ENCODE data around the gene FAM13C.

FAM13C gene

DNA sequence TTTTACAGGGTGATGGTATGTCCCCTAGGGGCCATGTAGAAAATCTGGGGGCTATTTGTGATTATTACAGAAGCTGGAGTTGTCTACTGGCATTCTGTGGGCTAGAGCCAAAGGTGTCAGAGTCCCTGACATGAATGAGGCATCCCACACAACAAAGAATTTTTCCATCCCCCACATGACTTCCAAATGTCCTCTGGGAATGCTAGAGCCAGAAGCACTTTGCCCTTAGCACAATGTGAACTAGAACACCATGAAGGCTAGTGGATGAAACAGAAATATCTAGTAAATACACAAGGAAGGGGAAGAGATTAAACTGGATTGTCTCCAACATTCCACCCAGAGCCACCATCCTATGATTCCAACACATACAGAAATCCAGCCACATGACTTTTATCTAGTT is 46.9 kb downstream of the FAM13C start:
- no peak for DNase-seq (ENCODE audit: low read depth in 2 of 2)

DNA sequence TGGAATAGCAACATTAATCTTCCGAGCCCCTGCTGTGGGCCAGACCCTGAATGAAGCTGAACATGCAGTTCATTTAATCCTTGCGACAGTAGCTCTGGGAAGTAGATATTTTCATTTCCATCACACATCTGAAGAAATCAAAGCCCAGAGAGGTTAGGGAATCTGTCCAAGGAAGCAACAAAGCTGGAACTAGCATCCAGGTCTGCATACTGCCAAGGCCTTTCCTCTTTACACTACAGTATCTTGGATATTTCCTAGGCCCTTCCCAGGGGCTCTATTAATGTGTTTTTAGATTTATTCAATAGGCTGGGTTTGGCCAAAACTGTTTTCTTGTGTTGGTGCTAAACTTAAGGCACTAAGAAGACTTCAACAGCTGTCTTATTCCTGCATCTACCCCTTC is 48.1 kb downstream of the FAM13C start:
- DNase-seq (ENCODE audit: low read depth in 2 of 2), result no peak

DNA sequence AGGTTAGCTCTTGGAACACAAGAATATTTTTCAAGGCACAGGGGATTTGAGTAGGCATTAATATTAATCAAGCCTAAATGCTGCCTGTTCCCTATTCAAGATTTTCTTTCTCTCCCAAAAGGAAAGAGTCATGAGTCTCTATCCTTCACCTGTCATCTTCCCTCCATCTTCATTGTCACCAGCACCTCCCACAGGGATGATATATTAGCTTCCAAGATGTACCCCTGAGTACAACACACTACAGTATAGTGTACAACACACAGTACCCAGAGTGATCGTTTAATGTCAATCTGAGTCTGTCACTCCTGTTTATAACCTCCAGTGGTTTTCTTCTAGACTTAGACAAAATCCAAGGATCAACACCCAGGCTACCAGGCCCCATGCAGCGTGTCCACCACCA is 50.1 kb downstream of the FAM13C start:
- DNase-seq (ENCODE audit: low read depth in 2 of 2), result no peak

DNA sequence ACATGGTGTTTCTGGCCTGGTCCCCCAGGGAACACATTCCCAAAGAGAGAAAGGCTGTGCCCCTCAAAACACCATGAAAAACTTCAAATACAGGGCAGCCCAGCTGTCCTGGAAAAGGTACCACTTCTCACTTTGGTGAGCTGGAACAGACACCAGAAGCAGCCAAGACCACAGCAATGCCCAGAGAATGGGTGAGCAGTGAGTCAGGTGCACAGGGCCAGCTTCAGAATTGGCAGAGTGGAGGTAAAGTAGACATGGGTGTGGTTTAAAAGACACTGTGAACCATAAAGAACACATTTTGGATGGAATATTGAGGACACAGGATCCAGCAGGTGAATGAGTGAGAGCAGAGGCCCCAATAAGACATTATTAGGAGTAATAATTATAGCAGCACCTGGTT is 51.3 kb downstream of the FAM13C start:
- DNase-seq (ENCODE audit: low read depth in 2 of 2), result no peak

DNA sequence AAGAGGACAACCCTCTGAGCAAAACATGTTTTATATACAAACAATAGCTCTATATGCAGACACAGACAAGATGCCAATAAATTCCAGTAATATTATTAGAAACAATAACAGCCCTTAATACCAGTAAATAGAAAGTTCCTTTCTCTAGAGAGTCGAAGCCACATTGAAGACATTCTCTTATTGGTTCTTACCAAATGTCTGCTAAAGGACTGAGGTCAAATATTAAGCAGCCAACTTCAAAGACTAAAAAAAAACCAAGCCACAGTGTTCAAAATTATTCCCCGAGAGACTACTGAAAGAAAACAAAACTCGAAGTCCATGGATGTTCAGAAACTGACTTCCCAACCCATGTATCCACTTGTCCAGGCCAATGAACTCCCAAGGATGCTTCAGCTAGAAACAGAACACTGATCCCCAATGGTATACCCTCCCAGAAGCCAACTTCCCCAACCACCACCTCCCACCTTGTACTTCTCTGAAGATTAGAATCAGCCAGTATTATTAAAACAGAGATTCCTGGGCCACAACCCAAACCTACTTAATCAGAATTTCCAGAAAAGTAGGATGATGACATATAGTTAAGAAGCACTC is 51.9 kb downstream of the FAM13C start:
- DNase-seq (ENCODE audit: low read depth in 2 of 2), result no peak

DNA sequence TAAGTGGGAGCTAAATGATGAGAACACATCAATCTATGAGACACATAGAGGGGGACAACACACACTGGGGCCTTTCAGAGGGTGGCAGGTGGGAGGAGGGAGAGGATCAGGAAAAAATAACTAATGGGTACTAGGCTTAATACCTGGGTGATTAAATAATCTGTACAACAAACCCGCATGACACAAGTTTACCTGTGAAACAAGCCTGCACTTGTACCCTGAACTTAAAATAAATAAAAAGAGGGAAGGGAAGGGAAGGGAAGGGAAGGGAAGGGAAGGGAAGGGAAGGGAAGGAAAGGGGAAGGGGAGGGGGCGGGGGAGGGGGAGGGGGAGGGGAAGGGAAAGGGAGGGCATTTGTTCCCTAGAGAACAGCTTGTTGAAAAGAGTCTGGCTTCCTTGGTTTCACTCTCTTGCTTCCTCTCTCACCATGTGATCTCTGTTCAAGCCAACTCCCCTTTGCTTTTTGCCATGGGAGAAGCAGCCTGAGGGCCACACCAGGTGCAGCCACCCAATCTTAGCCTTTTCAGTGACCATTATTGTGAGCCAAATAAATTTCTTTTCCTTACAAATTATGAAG is 57.7 kb downstream of the FAM13C start:
- DNase-seq (ENCODE audit: low read depth in 2 of 2), result no peak

DNA sequence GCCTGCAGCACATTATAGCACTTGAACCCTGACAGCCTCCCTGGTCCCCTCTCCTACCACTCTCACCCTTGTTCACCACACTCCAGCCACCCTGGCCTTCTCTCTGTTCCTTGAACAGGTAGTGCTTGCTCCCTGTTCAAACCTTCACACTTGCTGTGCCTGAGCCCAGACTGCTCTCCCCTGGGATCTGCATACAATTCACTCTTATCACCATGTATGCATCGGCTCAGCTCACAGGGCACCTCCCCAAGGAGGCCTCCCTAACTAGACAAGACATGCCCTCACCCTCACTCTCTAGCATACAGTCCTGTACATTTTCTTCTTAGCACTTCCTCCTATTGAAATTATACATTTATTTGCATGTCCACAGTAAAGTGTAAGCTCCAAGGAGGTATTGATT is 59.3 kb downstream of the FAM13C start:
- no peak for DNase-seq (ENCODE audit: low read depth in 2 of 2)

DNA sequence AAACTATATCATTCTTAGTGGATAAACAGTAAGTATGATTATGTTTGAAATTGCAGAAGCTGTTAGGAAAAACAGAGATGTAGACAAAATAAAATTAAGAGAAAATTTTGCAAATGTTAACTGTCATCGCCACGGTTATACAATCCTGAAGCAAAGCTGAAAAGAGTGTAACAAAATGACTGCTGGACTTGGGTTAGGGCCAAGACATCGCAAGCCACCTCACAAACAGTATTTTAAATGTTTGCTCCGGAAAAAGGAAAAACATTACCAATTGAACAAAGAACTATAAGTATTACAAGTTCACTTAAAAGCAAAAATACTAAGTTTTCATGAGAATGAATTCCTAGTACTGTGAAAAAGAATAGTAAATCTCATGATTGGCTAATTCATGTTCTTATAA is 60.0 kb downstream of the FAM13C start:
- DNase-seq (ENCODE audit: low read depth in 2 of 2), result no peak

DNA sequence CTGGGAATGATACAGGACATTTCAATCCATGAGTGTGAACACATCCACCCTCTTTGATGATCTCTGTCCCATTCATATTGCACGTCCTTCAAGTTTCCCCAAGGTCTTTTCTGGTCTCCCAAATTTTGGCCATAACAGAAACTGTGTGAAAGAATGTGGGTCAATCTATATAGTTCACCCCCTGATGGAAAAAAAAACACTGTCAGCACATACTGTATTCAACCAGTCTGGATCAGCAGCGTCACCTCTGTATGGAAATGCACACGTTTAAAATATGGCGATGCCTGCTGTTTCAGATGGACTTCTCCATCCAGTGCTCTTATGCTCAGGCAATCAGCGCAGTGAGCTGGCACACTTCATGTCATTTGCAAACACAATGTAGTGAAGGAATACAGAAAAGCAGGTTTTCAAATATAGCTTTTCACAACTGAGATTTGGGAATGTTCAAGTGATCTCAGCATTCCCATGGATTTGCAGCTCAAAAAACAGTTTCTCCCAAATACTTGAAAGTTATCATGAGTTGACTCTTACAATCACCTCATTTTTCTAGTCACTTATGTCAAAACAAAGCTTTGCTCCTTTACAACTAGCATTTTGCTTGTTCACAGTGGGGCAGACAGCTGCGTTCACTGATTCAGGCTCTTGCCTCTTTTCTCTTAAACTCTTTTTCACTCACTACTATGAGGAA is 61.1 kb downstream of the FAM13C start:
- no peak for DNase-seq (ENCODE audit: low read depth in 2 of 2)

DNA sequence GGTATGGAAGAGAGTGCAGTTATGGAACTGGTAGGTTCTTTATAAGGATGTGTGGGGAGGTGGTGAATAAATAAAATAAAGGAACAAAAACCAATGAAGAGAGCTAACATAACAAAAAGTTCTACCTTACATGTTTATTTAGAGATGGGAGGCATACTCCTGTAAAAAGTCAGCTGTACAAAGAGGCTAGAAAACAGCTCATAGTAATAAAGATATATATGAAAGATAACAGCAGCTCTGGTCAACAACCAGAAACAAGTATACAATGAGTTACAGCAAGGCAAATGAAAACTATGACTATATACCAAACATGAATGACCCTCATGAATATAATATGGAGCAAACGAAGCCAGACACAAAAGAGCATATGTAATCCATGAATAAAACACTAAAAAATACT is 62.0 kb downstream of the FAM13C start:
- no peak for DNase-seq (ENCODE audit: low read depth in 2 of 2)

DNA sequence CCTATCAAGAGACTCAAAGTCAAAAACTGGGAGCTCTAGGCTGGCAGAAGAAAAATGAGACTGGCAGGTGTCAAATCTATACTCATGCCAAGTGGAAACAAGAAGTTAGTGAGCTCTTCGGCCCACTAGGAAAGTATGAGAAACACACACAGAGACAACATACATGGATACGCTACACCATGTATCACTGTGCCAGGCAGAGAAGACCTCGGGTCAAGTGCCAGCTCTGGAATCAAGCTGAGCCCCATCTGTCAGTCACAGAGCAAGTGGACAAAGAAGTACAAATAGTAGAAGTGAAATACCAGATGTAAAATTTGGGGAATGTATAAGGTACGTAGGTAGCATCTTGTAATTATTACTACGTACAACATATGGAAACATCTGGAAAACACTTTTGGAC is 62.4 kb downstream of the FAM13C start:
- no peak for DNase-seq (ENCODE audit: low read depth in 2 of 2)

DNA sequence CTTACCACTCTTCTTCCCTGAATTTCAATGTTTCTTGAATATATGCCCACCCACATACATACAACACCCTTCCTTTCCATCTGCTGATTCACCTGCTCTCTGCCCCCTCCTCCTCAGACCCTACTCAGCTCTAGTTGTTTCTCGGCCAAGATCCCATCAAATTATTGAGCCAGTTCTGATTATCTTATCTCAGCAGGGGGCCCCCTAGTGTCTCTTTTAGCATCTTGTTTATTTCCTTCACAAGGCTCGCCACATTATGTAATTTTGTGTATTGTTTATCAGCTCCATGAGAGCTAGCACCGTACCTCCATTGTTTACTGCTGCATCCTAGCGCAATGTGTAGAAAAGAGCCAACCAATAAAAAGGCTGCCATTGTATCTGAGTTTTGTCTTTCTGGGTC is 71.9 kb downstream of the FAM13C start:
- DNase-seq (ENCODE audit: low read depth in 2 of 2), result no peak

DNA sequence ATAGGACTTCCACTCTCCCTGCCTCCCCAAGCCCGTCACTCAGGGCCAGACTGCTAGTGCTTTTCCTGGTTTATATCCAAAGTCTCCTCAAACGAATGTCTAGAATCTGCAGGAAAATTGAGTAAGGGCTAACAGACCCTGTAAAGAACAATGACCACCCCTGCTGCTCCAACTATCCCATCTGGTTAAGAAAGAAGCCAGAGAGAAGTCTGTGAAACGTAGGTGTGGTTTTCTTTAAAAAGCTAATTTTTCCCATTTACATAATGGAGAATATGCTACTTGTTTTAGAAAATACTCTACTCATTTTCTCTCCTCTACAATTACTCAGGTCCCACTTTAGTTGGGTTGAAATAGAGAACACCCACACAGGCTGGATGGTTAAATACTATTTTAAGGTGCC is 72.5 kb downstream of the FAM13C start:
- no peak for DNase-seq (ENCODE audit: low read depth in 2 of 2)

DNA sequence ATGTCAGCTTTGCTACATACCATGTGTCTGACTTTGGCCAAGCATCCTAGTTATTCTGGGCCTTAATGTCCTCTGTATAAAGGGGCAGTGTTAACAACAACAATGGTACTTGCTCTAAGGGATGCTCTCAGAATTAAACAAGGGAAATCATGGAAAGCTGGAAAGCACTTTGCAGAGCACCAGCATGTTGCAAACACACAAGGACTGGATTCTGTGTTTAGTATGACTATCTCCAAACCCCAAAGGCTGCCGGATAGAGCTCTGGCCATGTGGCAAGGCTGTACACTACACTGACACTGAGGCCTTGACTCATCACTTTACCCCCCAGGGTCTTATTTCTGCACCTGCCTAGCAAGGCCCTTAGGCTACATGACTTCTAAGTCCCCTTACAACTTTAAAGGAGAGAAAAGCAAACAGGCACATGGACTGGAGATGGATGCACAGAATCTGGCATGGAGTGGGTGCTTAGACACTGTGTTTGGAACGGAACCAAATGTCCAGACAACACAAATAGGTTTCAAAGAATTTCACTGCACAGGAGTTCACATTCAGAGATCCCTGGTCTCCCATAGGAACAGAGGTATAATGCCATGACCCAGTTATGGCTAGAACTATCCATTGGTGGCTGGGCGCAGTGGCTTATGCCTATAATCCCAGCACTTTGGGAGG is 74.6 kb downstream of the FAM13C start:
- DNase-seq (ENCODE audit: low read depth in 2 of 2), result no peak

DNA sequence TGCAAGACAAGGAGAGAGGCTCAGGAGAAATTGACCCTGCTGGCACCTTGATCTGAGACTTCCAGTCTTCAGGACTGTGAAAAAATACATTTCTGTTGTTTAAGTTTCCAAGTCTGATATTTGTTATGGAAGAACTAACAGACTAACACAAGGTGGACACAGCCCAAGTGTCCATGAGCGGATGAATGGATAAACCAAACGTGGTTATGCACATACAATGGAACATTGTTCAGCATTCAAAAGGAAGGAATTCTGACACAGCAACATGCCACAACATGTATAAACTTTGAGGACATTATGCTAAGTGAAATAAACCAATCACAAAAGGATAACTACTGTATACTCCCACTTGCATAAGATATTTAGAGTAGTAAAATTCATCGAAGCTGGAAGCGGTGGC is 76.5 kb downstream of the FAM13C start:
- no peak for DNase-seq (ENCODE audit: low read depth in 2 of 2)

DNA sequence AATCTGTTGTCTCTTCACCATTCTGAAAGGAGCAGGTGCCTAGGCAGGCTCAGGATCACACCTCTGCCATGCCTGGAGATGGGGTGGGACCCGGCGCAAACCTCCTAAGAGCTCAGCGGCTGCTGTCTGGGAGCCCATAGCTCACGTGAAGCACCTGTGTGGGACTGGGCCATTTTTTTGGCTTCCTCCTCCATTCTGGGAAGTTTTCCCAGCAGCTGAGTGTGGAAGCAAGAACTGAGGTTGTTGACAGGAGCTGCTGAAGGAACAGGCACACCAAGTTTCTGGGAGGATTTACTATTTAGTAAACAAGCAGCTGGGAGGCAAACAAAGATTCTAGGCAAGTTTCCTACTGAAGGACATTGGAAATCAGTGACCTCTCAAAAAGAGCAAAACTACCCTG is 77.3 kb downstream of the FAM13C start:
- no peak for DNase-seq (ENCODE audit: low read depth in 2 of 2)

DNA sequence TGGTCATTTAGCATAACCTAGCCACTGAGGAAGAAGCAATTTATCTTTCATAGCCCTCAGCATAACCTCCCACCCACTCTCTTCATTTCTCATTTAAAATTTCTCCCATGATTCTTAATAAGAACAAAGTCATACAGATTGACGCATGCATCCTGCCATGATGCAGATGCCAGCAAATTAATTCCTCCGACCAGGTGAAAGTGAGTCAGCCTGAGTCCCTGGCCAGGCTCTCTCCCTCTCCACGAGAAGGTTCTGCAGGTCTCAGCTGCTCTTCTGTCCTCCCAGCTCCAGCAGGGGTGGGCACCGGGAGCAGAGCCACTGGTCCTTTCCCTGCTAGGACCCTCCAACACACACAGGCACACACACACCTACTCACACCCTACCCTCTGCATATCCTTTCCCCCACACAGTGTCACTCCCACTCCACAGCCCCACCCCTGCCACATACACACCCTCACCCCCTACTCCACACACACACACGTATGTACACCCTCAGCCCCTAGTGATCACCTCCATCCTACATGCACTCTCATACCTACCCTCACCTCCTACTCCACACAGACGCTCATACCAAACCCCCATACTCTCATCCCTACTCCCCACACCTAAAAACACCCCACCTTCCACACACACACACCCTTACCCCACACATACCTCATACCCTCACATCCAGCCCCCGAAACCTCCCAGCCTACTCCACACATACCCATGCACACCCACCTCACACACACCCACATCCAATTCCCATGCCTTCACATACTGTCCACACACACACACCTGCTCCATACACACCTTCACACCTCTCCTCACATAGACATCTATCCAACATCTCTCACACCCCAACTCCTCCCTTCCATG is 78.0 kb downstream of the FAM13C start:
- DNase-seq (ENCODE audit: low read depth in 2 of 2), result no peak

DNA sequence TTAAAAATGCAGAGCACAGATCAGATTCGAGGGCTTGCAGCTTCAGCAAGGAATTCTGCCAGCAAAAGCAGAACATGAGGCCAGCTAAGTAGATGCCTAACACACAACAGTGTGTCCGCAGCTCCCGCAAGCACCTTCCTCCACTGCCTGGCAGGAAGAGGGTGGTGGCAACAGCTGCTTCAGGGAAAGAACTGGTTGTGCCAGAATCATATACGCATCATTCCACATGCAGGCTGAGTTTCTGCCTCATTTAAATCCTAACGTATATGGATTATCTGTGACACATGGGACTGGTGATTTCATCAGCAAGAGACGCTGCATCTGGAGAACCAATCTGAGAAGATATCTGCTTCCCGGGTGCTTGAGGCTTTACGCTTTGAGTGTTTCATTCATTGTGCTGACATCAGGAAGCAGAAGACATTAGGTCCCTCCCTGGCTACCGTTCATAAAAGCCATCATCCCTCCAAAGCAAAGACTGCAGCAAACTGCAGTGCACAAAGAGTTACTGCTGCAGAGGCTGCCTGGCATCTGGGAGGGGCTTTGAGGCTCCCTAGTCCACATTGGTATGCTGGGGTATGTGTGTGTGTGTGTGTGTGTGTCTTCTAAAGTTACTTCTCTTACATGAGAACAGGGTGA is 78.8 kb downstream of the FAM13C start:
- DNase-seq (ENCODE audit: low read depth in 2 of 2), result no peak

DNA sequence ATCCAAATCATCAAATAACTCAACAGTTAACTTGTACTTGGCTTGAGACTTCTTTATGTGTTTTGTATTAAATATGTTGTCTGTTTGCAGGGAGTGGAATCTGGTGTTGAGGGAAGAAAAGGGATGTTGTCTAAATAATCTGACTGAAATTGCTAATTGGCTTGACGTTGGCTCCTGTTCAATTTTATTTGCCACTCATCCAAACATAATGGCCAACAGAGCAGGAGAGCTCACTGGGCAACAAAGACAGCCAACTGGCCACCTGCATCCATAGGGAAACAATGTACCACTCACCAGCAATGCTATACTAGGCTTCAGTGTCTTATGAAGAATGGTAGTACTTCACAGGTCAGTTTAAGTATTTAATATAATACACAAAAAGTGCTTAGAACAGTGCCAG is 80.5 kb downstream of the FAM13C start:
- no peak for DNase-seq (ENCODE audit: low read depth in 2 of 2)

DNA sequence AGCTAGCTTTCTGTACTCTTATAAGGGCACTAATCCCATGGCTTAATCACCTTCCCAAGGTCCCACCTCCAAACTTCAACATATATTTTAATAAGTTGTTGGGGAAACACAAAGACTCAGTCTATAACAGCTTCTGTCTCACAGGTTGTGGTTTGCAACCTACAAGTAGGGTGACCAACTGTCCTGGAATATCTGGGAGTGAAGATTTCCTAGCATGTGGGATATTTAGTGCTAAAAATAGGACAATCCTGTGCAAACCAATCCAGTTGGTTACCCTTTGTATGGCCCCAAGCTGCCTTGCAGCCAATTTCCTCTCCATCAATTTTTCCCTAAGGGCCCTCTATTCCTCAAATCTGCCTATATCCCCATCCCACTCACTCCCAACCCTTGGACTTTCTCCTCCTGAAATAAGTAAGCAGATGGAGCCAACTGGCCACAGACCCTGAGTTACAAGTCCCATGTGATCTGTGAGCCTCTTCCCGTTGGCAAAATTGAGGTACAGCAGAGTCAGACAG is 82.3 kb downstream of the FAM13C start:
- DNase-seq (ENCODE audit: low read depth in 2 of 2), result no peak

DNA sequence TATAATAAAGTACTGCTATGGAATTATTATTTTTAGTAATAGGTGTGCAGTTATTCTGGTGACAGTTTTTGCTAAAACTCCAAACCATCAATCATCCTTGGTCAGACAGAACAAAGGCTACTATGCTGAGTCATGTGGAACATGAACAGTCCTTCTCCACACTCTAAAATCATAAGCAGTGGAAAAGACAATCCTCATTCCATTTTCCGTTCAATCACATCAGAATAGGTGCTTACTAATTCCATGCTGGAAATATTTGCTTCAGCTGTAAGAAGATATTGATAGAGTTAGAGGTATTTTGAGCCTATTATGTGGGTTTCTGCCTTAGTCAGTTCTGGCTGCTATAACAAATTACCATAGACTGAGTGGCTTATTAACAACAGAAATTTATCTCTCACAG is 82.9 kb downstream of the FAM13C start:
- DNase-seq (ENCODE audit: low read depth in 2 of 2), result no peak

DNA sequence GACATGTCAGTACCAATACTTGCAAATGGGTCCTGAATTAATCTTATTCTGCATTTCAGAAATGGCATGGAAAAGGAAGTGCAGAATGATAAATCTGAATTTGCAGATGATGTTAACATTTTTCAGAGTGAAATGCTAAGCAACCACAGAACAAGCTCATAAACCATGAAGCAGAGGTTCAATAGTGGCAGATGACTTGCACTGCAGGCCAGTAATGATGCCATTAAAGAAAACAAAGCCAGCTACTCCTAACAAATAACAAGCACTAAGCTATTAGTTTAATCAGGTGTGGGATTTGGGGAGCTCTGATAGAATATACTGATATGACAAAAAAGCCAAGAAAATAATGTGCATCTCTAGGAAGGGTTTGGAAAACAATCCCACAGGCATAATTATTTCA is 85.4 kb downstream of the FAM13C start:
- DNase-seq (ENCODE audit: low read depth in 2 of 2), result no peak

All from stimulated activated CD8-positive, alpha-beta memory T cell treated with anti-CD3 and anti-CD28 coated beads, Interleukin-15, amount 100 ng/mL, for 48 hours (primary cell).